HG03135 (cell line): ENCODE data around the gene RBL2.
A peak's percentile ranks its signal among the peaks of the same experiment; 100 is the strongest.

Source experiments
- ATAC-seq: cut with Tn5 transposase; IDR thresholded peaks from one replicate; pipeline ENCODE4 v1.9.1; 2021; ENCODE audit warnings: mild to moderate bottlenecking, moderate library complexity; ENCODE audit not compliant: unreplicated experiment

Gene RBL2

DNA sequence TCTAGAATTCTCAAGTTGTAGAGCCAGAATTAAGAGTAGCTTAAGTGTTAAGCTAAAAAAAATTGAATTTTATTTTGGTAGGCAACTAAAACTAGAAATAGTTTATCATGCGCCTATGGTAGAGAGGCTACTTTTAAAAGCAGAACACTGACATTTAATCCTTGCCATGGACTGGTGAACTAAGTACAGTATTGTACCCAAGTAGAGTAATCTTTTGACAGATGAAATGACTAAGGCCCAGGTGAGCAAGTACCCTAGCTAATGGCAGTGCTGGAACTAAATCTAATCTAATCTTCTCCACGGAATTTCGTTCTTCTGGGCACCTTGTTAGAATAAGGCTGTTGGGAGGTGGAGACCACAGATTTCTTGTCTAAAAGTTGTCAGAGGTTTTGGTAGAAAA is 11.8 kb downstream of the RBL2 start:
- no peak for ATAC-seq

DNA sequence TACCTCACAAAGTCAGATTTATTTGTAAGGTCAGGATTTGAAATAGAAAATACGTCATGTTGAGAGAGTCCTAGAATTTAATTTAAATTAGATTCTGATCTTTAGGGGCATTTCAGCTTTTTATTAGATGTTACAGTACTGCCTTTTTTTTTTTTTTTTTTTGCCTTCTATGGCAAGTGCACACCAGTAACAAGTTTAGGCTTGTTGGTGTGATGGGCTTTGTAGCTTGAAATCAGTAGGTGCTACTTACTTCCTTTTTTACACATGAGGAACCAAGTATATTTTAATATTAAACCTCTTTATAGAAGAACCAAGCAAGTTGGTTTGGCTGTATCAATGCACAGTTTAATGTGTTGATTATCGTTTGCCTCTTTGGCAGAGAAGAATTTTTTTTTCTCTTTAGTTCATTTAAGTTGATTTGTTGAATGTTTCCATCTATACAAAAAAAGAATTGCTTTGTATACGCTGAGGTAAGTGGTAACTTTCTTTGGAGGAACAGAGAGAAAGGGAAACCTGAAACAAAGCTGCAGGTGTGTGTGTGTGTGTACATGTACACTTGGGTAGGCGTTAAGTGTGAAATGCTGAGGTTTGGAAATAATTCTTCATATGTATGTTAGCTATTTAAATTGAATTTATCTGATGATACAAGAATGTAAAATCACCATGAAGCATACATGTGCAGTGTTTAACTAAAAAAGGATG is 15.7 kb downstream of the RBL2 start:
- no peak for ATAC-seq

DNA sequence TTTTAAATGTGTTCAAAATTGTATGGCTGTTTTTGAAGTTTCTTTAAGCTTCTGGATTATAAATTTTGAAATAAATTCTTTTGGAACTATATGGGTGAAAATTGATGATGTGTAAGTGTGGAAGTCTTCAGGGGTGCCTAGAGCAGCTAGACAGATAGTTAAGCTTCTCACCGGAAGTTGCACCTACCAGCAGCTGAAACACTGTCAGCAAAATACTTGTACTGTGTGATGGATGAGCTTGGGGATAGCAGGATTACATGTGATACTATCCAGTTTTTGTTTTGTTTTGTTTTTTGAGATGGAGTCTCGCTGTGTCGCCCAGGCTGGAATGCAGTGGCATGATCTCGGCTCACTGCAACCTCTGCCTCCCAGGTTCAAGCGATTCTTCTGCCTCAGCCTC is 19.7 kb downstream of the RBL2 start:
- no peak for ATAC-seq

DNA sequence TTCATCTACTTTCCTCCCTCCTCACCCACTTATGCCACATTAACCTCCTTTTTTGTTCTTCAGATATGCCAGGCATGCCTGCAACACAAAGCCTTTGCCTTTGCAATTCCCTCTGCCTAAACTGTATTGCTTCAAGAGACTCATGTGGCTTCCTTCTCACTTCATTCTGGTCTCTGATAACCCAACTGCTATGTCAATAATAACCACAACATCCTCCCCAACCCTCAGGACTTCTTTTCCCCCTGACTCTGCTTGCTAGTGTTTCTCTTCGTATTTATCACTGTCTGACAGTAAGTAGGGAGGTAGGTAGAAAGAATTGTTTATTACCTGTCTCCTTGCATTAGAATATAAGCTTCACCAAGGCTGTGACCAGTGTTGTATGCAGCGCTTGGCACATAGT is 22.4 kb downstream of the RBL2 start:
- ATAC-seq, result no peak

DNA sequence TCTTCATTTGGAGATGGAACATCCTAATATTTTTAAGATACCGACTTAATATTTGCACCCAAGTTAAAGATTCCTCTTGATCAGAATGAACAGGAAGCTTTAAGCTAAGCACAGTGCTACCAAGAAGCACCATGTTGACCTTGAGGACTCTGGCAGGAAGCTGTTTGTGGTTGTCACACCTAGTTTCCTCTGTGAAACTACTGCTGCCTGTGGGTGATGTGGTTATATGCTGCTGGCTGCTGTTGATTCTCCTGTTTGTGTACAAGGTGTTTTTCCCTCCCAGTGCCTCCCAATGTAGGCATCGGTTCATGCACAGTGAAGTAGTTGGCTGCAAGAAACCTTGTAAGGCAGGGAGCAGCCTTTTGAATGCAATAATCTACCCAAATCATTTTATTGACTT is 23.4 kb downstream of the RBL2 start:
- peak; percentile 100 for ATAC-seq

DNA sequence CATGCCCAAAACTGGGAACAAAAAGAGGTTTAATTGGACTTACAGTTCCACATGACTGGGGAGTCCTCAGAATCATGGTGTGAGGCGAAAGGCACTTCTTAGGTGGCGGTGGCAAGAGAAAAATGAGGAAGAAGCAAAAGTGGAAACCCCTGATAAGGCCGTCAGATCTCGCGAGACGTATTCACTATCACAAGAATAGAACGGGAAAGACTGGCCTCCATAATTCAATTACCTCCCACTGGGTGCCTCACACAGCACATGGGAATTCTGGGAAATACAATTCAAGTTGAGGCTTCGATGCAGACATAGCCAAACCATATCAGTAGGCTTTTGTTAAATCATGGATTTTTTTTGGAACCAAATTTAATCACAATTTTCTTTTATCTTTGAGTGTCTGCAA is 24.4 kb downstream of the RBL2 start:
- ATAC-seq, result no peak

DNA sequence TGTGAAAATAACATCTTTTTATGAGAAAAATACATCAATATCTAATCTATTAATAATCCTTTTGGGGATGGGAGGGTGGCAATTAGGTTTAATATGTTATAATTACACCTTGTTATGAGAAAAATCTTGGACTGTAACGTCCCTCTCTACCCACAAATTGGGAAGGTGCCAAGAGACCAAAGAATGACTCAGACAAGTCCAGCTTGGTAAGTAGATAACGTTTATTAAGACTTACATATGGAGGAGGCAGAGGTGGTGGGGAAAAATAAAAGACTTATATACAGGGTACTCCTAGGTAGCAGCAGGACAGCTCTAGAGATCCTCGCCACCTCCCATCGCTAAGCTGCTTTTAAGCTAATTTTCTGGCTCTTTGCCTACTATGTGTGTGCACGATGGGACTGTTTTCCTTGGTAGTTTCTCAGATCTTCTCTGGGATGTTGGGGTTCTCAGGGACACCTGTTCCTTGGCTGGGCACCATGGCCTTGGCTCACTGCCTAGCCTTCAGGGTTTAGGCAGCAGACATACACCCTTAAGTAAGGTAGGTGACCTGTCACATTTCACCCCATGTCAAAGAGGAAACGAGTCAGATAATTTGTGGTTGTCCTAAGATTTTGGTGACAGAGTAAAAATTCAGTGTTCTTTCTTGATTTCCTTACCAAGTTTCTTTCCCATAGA is 31.5 kb downstream of the RBL2 start:
- no peak for ATAC-seq

DNA sequence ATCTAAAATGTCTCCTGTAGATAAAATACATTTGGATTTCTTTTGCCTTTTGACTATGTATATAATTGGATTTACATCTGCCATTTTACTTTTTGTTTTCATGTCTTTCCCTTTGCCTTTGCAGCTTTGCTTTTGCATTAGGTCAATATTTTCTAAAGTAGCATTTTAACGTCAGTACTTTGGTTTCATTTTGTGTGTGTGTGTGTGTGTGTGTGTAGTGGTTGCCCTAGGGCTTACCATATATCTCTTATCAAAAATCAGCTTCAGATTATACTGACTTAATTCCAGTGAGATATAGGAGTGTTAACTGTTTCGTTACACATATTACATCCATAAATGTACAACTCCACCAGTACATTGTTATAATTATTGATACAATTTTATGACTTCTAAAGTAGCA is 42.6 kb downstream of the RBL2 start:
- ATAC-seq, result no peak

DNA sequence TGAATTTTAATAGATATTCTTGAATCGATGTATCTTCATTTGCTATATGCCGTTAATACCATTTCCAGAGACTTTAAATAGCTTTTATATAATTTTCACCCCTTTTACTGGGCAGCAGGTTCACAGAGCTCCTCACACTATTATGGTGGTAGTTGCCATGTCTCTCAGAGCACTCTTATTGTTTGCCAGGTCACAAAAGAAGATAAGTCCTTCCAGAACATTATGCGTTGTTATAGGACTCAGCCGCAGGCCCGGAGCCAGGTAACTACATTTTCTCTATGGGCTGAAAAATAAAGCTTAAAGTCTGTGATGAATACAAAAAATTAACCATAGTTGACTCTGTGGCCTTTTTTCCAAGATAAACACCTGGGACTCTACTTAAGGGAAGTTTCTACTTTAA is 44.7 kb downstream of the RBL2 start:
- no peak for ATAC-seq

DNA sequence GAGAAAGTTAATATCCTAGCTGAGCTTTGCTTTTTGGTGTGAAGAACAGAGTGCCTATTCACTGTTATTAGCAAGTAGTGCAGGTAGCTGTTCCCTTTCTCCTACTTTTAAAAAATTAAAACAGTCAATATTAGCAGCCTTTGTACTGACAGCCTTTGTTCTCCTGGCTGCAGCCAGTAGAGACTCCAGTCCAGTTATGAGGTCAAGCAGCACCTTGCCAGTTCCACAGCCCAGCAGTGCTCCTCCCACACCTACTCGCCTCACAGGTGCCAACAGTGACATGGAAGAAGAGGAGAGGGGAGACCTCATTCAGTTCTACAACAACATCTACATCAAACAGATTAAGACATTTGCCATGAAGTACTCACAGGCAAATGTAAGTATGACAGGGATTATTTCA is 46.1 kb downstream of the RBL2 start:
- no peak for ATAC-seq

DNA sequence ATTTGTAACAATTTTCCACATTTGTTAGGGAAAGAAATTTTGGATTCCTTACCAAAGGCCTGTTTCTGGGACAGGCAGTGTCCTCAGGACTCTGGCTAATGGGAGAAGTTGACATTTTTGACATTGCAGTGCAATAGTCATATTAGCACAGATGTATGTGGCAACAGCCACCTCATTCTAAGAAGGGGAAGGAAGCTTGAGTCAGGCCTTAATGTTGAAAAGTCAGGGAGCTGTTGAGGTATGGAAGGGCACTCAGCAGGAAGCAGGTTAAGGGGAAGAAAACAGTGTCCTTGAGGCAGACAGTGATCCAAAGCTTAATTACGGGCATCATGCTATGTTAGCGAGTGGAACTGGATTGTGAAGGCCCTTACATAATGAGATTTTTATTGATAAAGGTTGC is 47.9 kb downstream of the RBL2 start:
- ATAC-seq, result no peak

DNA sequence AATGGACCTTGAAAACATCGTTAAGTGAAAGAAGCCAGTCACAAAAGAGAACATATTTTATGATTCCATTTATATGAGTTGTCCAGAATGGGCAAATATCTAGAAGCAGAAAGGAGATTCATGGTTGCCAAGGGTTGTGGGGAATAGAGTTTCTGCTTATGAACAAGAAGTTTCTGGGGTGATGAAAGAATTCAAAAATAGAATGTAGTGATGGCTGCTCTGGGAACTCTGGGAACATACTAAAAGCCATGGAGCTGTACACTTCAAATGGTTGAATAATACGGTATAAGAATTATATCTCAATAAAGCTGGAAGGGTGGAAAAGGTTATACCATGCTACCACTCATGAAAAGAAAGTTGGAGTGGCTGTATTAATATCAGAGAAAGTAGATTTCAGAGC is 50.3 kb downstream of the RBL2 start:
- no peak for ATAC-seq

DNA sequence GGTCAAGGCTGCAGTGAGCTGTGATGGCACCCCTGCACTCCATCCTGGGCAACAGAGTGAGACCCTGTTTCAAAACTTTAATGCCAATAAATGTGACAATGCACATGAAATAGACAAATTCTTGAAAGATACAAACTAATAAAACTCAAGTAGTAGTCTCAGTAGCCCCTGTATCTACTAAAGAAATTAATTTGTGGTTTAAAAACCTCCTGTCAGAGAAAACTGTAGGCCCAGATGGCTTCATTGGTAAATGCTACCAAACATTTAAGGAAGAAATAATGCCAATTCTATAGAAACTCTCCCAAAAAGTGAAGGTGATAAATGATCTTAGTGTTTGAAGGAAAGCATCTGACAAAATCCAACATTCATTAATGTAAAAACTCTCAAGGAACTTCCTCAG is 52.0 kb downstream of the RBL2 start:
- no peak for ATAC-seq

DNA sequence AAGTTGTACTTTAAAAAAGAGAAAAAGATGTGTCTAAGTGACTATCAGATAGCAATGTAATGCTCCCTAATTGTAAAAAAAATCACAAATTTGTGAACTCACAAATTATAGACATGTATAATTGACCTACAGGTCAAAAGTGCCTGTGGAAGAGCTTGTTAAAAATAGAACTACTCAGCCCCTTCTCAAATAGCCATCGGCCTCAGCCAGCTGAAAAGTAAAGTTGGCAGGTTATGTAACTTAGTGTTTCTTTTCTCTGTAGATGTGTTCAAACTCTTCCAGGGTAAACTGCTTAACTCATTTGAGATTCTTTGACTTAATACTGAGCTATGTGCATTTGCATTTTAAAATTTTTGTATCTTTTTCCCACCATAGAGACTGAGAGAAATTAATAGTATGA is 55.5 kb downstream of the RBL2 start:
- ATAC-seq, result no peak

DNA sequence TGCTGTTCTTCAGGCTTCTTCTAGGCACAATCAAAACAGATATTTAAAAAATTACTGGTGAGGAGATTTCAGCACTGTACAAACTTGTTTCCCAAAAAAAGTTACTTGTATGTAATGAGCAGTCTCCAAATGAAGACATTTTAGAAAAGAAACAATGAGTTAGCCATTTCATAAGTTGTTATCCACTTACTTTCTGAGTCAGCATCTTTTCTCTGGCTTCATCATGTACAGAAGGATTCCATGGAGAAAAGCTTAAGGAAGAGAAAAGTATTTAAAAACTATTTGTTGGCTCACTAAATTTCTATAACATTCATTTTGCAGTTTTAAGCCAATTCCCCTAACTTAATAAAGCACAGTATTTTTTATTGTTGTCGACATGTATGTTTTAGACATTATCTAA is 58.2 kb downstream of the RBL2 start:
- ATAC-seq, result no peak

DNA sequence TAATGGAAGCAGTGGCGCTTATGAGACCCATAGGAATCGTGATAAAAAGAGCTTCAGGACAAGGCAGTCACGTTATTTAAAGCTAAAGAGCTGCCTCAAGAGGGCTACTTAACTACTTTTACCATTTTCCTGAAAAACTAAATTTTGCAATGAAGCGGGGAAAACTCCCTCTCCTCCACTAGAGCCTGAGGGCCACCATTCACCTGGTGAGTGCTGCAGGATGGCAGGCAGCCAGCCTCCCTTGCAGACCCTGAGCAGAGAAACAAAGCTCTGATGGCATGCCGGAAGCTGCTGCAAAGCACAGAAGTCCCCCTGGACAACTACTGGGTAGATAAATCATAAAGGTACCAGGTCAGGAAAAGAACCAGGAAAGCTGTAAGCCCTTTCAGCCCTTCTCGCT is 60.4 kb downstream of the RBL2 start:
- ATAC-seq, result no peak

DNA sequence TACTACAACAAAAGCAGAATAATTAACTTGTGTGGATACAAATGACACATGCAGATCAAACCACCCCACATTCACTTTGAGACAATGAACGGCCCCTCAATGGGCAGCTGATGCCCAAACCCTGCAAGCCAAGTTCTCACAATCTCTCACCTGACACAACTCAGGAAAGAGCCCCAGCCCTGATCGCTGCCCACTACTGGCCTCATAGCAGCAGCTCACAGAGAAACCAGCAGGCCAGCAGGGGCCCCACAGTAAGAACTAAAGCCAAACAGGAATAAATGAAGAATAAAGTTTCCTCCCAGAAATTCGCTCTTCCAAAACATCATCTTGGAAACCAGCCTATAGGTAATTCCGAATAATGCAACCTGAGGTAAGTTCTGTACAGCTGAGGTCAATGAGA is 61.1 kb downstream of the RBL2 start:
- no peak for ATAC-seq

DNA sequence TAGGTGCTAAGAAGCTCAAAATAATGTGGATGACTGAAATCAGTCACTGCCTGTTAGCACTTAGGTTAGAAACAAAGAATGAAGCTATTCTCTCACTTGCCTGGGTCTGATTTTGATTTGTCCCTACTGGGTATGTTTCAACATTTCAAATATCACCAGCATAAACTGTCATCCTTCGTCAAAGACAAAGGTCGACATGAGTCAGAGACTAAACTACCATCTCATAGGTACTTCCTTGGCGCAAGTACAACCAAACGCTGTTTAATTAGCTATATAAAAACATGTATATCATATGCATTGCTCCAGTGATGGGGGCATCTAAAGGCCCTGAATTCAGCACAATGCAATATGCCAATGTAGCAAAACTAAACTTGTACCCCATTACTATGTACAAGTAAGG is 64.7 kb downstream of the RBL2 start:
- no peak for ATAC-seq

DNA sequence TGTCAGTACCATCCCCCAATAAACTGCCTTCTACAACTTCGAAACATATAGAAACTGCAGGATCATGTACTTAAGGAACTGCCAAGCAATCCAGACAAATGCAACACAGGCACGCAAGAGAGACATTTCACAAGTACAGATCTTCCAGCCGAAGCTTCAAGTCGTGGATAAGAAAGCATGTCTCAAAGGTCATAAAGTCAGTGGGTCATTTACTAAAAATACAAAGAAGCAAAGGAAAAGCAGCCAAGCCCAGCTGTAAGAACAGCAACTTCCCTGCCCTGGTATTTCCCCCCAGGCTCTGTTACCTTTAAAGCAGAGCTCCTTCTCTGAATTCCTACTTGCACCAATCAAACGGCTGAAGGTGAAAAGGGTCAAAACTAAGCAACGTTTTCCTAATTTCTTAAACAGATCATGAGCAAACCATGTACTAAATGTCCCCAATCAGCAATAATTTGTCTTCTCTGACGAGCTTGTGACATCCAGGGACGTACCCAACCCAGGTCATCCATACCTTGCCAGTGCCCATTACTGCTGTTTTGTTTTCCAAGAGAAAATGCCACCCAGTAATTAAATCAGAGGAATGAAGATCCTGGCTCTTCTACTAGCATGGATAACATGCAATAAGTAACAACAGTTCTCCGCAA is 67.1 kb downstream of the RBL2 start:
- no peak for ATAC-seq

DNA sequence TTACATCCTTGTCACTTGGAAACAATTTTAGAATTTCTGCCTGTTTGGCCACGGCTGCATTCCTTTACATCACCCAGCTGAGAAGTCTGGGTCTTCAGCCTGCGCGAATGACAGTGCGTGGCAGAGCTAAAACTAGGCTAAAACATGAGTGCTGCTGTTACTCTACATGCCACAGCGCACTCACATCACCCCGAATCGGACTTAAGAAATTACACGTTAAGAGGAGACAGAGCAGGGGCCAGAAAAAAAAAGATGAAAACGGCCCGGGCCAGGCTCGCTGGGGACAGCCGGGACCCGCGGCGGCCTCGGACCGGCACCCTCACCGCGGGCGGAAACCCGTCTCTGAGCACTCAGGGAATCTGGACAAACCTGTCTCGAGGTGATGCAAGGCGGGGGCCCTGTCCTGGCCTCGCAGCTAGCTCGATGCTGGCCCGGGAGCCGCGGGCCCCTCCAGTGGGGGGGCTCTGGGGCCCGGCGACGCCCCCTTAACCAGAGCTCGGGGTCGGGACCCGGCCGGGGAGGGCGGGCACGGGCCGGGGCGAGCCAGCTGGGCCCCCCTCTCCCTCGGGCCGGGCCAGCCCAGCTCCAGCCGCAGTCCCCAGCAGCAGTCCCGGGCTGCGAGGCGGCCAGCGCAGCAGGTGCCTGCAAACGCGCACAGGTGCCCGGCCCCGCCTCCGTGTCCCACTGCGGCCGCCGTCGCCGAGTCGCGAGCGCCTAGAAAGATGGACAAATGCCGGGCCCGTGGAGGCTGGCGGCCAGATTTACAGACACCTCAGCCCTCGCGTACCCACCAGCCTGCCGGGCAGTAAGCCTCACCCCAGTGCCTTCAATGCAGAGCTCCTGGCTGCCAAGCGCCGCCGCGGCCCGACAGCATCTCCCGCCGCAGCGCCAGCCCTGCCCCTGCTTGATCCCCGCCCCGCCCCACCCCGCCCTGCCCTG is 68.3 kb downstream of the RBL2 start, which contains the start of gene AKTIP:
Gene AKTIP (minus strand): TSS at position 879 of the 939 bp plus-strand sequence. CDS start 2,950 bp downstream, outside the sequence.
- ATAC-seq, result peak; percentile 29

DNA sequence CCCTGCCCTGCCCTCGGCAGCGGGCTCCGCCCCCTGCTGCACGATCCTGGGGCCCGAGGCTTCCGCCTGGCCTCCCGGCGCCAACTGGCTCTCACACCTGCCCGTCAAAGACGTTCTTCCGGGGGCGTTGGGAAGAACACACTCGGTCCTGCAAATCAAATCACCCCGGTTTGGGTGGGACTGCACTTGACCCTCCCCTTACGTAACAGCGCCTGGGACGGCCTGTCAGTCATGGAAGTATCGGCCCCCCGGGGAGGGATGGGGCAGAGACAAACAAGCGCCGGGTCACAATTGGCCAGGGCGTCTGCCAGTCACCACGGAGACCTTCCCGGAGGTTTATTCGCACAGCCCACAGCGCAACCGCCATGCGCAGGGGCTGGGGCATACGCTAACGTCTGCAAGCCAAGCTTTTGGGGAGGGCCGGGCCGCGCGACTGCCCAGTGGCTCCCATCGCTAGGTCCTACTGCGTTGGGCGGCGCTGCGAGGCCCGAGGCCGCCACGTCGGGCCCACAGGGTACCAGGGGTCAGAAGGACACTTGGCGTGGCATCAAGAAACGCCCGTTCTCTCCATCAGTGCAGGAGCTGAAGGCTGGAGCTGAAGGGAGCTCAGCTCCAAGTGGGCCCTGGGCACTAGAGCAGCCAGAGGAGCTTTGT is 69.1 kb downstream of the RBL2 start:
- peak; percentile 98 for ATAC-seq
